NCI-H526 (cell line): ENCODE data around the gene APOC3.

Source experiments
- DNase-seq, 2 experiments: peaks; one replicate each; lab custom pipeline; 2025; lab: John Stamatoyannopoulos, UW

APOC3 gene

GRCh38 chr11:116849060-116849459 is 19.4 kb downstream of the APOC3 start:
- no peak for DNase-seq

- DNase-seq = no peak
Measured at GRCh38 chr11:116849486-116849885, 19.8 kb downstream of the APOC3 start.

GRCh38 chr11:116851626-116852025 is 21.9 kb downstream of the APOC3 start:
- no peak for DNase-seq

- DNase-seq = no peak
Measured at GRCh38 chr11:116852261-116853031, 22.7 kb downstream of the APOC3 start.

- DNase-seq = no peak
Measured at GRCh38 chr11:116853461-116854073, 23.9 kb downstream of the APOC3 start.

- DNase-seq = no peak
Measured at GRCh38 chr11:116855413-116855812, 25.7 kb downstream of the APOC3 start.

GRCh38 chr11:116856423-116856822 is 26.7 kb downstream of the APOC3 start:
- no peak for DNase-seq

- DNase-seq = no peak
Measured at GRCh38 chr11:116857316-116857715, 27.6 kb downstream of the APOC3 start.

- no peak for DNase-seq
Measured at GRCh38 chr11:116857936-116858335, 28.2 kb downstream of the APOC3 start.

- no peak for DNase-seq
Measured at GRCh38 chr11:116859175-116859574, 29.5 kb downstream of the APOC3 start.

GRCh38 chr11:116860303-116860702 is 30.6 kb downstream of the APOC3 start:
- no peak for DNase-seq

GRCh38 chr11:116861539-116861938 is 31.8 kb downstream of the APOC3 start:
- DNase-seq = no peak

GRCh38 chr11:116862185-116862584 is 32.5 kb downstream of the APOC3 start:
- DNase-seq = no peak

GRCh38 chr11:116862951-116863350 is 33.2 kb downstream of the APOC3 start:
- no peak for DNase-seq

- DNase-seq = no peak
Measured at GRCh38 chr11:116864531-116864930, 34.8 kb downstream of the APOC3 start.

- DNase-seq = no peak
Measured at GRCh38 chr11:116865696-116866095, 36.0 kb downstream of the APOC3 start.

GRCh38 chr11:116866804-116867455 is 37.2 kb downstream of the APOC3 start:
- DNase-seq = no peak

GRCh38 chr11:116867619-116868018 is 37.9 kb downstream of the APOC3 start:
- no peak for DNase-seq

GRCh38 chr11:116868066-116868465 is 38.4 kb downstream of the APOC3 start:
- DNase-seq = no peak

GRCh38 chr11:116869610-116870009 is 39.9 kb downstream of the APOC3 start:
- peak; percentile 50 to 64 for DNase-seq

- DNase-seq = no peak
Measured at GRCh38 chr11:116870054-116870453, 40.3 kb downstream of the APOC3 start.

GRCh38 chr11:116871248-116871647 is 41.5 kb downstream of the APOC3 start:
- no peak for DNase-seq

- no peak for DNase-seq
Measured at GRCh38 chr11:116873381-116873780, 43.7 kb downstream of the APOC3 start.
